Ureter (tissue), 1 donor: ENCODE results near the gene ENPP1. TPM values are rescaled to one million over a fixed set of nuclear protein-coding genes. Genes with fewer than 3 reads are reported as not detected.
"Not testable (repeated sequence)": the region's sequence is repeated elsewhere in the genome, so short reads cannot be mapped to it uniquely, and the experiment has no call there.

ENCODE experiments used
- DNase-seq: peaks from one replicate; pipeline ENCODE4 v3.0.0-alpha.2; 2020; ENCODE audit warnings: low spot score
- total RNA-seq: library from RNA; stranded (reverse); gene quantifications from one replicate; pipeline ENCODE4 v1.2.4, GENCODE V29; 2023
- donor health status: DM: yes; HTN: yes; CAD: no.

ENPP1 gene
- total RNA-seq, 1 donor from 2014 or later, result 9.3 TPM

DNA sequence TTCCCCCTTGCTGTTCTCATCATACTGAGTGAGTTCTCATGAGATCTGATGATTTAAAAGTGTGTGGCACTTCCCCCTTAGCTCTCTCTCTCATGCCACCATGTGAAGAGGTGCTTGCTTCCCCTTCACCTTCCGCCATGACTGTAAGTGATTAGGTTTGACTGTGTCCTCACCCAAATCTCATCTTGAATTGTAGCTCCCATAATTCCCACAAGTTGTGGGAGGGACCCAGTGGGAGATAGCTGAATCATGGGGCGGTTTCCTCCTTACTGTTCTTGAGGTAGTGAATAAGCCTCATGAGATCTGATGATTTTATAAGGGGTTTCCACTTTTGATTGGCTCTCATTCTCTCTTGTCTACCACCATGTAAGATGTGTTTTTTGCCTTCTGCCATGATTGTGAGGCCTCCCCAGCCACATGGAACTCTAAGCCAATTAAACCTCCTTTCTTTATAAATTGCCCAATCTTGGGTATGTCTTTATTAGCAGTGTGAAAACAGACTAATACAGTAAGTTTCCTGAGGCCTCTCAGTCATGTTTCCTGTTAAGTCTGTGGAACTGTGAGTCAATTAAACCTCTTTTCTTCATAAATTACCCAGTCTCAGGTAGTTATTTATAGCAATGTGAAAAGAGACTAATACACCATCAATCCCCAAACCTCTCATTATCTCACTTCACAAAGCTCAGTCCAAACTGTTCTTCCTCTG is 108.4 kb downstream of the ENPP1 start:
- not testable (repeated sequence) for DNase-seq

DNA sequence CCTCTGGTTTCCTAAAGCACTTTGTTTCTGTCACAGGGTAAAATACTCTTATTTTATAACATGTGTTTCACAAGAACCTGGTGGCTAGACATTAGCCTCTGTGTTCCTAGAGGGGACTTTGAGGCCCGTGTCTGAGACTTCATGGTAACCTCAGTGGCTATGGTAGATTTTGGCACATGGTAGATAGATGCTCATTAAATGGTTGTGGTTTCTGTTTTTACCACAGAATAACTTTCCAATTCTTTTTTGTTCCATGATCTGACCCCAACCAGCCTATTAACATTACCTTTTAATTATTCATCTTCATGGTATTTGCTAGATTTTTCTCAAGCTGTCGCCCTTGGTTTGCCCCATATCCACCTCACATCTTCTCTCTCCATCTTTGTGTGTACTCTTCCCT is 109.0 kb downstream of the ENPP1 start:
- no peak for DNase-seq

DNA sequence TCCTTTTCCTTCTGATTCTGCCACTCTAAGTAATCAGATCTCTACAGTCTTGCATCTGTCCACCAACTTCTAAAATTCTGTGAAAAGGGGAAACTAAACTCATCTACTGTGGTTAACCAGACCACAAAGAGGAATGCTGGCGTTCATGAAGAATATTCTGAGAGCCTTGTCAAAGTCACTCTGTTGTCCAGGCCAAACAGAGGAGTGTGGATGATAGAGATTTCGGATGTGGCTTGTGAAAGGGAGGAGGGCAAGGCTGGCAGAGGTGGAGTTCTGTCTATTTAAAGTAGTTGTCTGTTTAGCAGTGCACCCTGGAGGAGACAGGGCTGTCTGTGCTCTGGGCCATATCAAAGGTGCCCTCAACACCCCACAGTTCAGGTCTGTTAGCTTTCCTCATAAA is 109.5 kb downstream of the ENPP1 start:
- DNase-seq, result no peak

DNA sequence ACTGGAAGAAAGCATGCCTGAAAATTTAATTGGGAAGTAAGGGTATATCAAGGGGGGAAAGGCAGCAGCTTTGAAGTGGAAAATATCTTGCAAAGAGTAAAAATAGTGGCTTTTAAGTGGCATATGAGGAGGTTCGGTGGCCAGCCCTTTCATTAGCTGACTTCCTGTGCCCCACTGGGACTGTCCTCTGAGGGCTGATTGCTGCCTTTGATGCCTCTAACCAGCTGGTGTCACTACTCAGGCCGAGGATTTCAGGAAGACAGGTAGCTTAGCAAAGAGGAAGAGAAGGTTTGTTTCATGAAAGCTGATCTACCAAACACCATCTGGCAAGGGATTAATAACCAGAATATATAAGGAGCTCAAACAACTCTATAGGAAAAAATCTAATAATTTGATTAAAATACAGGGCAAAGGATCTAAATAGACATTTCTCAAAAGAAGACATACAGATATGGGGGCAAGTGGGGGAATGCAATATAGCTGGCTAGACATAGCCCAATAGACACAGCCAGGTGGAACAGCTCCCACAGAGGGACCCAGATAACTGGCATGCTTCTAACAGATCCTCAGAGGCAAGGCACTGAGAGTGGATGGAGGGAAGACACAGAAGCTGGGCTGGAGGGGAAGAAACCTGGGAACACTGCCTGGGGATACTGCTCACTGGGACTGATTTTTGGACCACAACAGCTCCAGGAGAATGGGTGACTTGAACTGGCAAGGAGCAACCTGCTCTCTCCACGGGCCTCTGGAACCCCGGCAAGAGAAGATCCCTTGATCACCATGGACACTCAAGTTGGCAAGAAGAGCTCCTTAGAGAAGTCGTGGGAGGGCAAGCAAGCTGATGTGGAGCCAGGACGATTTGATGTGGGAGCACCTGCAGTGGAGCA is 110.2 kb downstream of the ENPP1 start:
- no peak for DNase-seq

DNA sequence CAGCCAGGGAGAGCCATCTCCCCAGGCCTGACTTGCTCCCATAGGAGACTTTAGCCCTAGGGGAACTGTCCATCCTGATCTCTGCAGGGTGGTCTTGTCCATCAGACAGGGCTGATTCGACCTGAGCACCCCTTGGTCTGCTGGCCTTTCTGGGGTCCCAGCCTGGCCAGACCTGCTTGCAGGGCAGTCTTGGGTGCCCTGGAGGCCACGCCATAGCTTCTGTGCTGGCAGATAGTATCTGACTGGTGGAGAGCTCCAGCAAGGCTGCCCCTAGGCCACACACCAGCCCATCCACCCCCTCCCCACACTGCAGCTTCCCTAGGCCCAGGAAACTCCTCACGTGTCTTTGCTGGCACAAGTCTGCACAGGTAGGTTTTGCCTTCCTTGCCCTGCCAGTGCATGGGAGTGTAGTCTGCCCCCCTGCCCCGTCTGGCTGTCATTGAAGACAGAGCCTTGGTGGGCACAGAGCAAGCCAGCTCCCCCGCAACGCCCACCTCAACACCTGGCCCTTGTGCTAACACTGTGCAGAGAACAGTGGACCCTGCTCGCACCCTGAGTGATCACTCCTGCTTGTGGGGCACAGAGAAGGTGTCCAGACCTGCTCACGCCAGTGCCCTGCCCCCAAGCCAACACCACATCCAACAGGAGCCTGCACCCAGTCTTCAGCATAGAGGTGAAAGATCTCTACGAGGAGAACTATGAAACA is 111.0 kb downstream of the ENPP1 start:
- no peak for DNase-seq

DNA sequence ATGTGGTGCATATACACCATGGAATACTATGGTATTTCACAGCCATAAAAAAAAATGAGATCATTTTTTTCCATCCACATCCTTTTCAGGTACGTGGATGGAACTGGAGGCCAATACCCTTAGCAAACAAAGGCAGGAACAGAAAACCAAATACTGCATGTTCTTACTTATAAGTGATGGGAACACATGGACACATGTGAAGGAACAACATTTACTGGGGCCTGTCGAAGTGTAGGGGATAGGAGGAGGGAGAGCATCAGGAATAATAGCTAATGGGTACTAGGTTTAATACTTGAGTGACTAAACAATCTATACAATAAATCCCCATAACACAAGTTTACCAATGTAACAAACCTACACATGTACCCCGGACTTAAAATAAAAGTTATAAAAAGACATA is 112.8 kb downstream of the ENPP1 start:
- DNase-seq, result no peak

DNA sequence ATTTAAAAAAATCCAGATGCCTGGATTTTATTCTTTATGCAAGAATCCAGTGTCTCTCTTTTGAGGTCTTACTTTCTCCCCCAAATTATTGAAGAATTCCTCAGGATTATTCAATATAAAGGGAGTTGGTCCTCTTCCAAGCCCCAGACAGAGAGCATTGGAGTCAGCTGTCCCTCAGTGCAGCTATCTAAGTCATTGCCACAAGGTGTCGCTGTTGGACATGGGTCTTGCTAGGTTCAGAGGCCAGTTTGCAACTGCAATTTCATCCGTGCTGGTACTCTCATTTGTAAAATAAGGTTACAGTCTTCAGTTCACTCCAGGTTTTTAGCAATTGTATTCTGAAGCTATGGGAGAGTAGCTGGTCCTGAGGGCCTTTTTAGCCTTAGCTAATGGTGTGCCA is 115.5 kb downstream of the ENPP1 start:
- DNase-seq, result no peak

DNA sequence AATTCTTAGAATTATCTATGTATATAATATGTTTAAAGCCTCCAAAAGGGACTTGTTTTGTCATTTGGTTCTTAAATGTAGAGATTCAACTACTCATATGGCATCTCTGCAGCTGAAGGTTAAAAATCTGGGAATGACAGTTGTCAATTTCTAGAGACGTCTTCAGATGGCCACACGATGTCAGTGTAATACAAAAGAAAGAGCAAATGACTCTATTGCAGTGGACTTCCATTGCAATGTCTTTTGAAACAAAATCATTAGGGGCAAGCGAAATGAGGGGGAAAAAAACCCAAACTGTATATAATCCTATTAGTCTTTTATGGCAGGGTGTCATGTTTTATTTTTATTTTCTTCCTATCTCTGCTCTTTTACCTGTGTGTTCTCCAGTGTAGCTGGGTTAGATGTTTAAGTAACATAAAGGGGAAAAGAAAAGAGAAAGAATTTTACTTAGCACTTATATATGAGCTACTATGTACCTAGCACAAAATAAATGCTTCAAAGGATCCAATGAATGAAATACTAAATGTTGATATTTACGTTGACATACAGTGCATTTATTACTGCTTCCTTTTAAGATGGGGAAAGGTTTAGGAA is 117.2 kb downstream of the ENPP1 start:
- no peak for DNase-seq

DNA sequence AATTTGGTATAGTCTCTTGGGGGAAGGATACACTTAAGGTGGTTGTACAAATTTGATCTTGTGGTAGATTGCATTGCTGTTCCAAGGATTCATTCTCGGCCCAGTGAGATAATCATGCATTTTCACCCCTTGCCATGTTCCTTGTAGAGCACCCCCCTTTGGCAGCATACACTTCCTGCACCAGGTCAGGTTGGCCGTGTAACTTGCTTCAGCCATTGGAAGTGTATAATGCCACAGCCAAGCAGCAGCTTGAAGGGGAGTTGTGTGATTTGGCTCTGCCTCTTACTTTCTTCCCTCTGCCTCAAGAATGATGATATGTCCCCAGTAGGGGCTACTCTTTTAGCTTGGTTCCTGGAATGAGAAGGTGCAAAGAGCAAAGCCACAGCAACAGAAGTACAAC is 121.4 kb downstream of the ENPP1 start:
- DNase-seq, result no peak

DNA sequence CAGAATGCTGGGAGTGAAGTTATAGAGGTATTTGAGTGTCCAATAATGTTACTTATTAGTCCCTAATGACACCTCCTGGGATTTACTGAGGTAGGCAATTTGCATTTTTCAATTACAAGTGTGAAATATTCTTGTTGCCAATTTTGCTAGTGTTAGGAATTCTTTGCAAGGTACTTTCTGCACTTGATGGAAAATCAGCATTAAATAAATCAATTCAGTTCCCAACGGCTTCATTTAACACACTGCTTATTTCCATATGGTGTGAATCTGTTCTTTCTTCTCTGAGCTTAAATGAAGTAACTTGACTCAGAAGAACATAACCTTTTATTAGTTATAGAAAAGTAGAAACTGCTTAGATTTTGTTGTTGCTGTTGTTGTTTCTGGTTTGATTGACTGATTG is 122.2 kb downstream of the ENPP1 start:
- no peak for DNase-seq

DNA sequence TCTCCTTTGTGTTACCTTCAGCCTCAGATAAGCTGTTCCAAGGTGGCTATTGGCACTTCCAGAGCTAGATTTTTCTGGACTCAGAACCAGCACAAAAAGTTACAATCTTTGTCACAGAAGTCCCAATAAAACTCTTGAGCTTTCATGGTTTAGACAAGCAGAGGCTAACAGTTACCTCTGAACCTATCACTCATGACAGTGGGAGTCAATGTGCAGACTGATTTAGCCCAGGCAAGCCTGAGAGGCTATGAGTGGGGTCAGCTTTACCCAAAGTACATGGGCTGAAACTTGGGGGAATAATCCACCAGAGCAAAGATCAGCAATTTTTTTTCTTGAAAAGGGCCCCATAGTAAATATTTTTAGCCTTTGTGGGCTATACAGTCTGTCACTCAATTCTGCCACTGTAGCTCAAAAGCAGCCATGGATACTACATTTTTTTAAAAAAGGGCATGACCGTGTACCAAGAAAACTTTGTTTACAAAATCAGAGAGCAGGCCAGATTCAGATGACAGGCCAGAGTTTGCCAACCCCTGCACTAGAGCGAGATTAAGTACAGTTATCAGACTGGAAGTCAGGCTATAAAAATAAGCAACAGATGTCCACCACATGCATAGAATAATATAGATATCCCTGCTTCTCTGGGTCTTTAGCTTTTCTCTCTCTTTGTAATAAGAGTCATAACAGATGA is 123.4 kb downstream of the ENPP1 start:
- no peak for DNase-seq

DNA sequence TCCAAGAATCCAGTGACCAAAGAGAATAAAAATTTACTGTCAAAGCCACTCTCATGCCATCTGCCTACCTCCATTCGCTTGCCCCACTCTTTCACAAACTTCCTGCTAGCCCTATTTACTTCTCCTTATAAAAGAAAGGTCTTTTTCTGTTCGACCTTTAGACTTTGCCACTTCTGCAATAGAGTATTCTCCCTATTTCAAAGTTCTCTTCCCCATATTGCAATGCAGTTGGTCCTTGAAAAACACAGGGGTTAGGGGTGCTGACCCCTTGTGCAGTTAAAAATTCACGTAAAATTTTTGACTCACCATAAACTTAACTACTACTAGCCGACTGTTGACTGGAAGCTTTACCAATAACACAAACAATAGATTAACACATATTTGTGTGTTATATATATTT is 128.3 kb downstream of the ENPP1 start:
- no peak for DNase-seq

DNA sequence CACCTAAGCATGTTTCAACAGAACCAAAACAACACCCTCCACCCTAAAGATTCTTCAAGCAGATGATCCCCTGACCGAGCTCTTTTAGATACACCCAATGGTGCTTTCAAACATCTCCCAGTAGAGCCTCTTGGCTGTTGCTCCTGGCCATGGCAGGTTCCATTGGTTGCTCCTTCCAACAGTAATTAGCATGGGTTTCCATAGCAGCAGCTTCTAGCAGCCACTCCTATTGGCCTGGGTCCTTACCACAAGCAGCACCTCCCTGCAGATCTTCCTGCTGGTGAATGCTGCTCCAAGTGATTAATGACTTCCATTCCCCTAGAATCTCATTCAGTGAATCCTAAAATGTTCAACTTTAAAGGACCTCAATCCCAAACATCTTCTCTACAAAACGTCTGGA is 129.4 kb downstream of the ENPP1 start:
- no peak for DNase-seq

DNA sequence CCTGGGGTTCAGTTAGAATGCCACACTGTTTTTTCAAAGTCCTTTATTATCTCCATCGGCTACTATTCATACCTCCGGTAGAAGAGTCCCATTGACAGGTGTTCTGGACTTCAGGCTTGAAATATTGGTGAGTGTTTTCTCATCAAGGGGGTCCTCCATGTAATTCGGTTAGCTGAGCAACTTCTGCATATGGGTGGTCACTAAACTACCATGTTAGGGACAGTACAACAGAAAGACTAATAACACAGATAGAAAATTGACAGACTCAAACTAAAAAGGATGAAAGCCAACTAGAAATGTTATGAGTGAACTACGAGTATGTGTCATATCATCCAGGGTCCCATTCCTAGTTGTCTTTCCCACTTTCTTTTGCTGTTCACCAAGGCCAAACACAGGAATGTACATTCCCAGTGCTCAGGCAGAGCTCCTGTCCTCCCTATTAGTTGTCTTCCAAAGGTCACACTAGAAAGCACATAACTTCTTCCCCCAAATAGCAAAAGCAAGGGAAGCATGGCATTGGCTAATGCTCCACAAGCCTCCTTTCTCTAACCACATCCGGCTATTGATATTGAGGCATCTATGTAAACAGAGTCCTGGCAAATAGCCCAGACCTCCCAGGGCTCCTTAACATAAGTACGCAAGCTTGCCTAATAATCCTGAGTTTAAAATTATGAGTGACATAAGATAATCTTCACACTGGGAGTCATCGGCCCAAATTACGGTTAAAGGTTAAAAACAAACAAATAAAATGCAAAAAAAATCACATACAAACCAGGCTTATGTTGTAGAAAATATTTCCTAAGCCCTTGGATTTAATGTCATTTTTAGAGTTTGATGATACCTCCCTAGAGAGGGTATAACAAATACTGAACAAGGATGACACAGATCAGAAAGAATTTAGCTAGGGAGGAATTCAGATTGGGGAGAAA is 130.1 kb downstream of the ENPP1 start:
- no peak for DNase-seq

Other genes with a start within 250 kb of the ENPP1 start
- not detected for gene ARG1, start 234.8 kb upstream of the ENPP1 start, total RNA-seq
- 37.7 TPM for gene MED23, start 179.8 kb upstream of the ENPP1 start, total RNA-seq
- gene ENPP3, start 170.7 kb upstream of the ENPP1 start, total RNA-seq, result 1.1 TPM
- gene OR2A4, start 106.6 kb upstream of the ENPP1 start, total RNA-seq, result not detected
- gene CTAGE9, start 97.0 kb upstream of the ENPP1 start, total RNA-seq, result not detected
- gene CCN2, start 143.4 kb downstream of the ENPP1 start, total RNA-seq, result 70.9 TPM